WTC11 (cell line): ENCODE measurements around the gene PLXNA2.

ENCODE experiments used
- AFF4 ChIP-seq: sonication (generic); formaldehyde crosslinking; IDR thresholded peaks from 2 replicates; pipeline ENCODE4 v1.8.1; 2023; ENCODE audit warnings: mild to moderate bottlenecking, missing genetic modification reagents, borderline replicate concordance
- CTCF ChIP-seq: fragments of 200-600 bp; IDR thresholded peaks from 2 replicates; pipeline ENCODE4 v1.8.0; 2022; ENCODE audit warnings: antibody characterized with exemption
- GABPB1 ChIP-seq: sonication (generic); formaldehyde crosslinking; IDR thresholded peaks from 2 replicates; pipeline ENCODE4 v1.8.1; 2023; ENCODE audit warnings: mild to moderate bottlenecking, missing genetic modification reagents
- HMGXB4 ChIP-seq: sonication (generic); formaldehyde crosslinking; IDR thresholded peaks from 2 replicates; pipeline ENCODE4 v1.8.1; 2023; ENCODE audit warnings: mild to moderate bottlenecking, moderate library complexity, missing genetic modification reagents
- TCF7 ChIP-seq: sonication (generic); formaldehyde crosslinking; IDR thresholded peaks from 2 replicates; pipeline ENCODE4 v1.8.0; 2022; ENCODE audit warnings: mild to moderate bottlenecking, low read depth, missing genetic modification reagents, moderate library complexity
- USF1 ChIP-seq: sonication (generic); formaldehyde crosslinking; IDR thresholded peaks from 2 replicates; pipeline ENCODE4 v1.8.0; 2022; ENCODE audit warnings: mild to moderate bottlenecking, missing genetic modification reagents
- ZNF138 ChIP-seq: sonication (generic); formaldehyde crosslinking; conservative IDR thresholded peaks from 2 replicates; pipeline ENCODE4 v1.8.1; 2022; ENCODE audit warnings: mild to moderate bottlenecking, moderate library complexity, missing genetic modification reagents
- ZNF232 ChIP-seq: sonication (generic); formaldehyde crosslinking; IDR thresholded peaks from 2 replicates; pipeline ENCODE4 v1.8.0; 2022; ENCODE audit warnings: mild to moderate bottlenecking, missing genetic modification reagents
- TF ChIP-seq, protein P1 (sequence below): sonication (generic); formaldehyde crosslinking; conservative IDR thresholded peaks from 2 replicates; pipeline ENCODE4 v1.8.1; 2022; ENCODE audit warnings: mild to moderate bottlenecking, missing genetic modification reagents

DNA sequence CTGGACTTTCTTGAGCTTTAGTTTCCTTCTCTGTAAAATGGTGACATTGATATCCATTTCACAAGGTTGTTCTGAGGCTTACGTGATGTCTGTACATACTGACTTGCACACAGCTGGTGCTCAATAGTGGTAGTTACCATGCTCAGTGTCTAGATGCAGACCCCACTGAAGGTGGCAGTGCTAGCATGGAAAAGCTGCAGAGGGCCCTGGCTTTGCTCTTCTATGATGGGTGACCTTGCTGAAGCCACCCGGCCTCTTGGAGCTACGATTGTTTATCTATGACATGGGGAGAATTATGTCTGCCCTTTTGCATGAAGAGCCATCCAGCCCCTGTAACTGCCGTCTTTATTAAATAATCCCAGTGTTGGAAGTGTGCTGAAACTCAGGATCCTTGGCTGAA lies 131.8 kb downstream of the PLXNA2 start:
- no peak for TF ChIP-seq AFF4 (CRISPR knock-in tag)
- no peak for TF ChIP-seq CTCF
- TF ChIP-seq HMGXB4, result no peak
- no peak for TF ChIP-seq ZNF138 (CRISPR knock-in tag)
- TF ChIP-seq GABPB1 (CRISPR knock-in tag), result no peak
- TF ChIP-seq ZNF232, result no peak
- no peak for TF ChIP-seq USF1 (CRISPR knock-in tag)
- TF ChIP-seq, protein P1, sequence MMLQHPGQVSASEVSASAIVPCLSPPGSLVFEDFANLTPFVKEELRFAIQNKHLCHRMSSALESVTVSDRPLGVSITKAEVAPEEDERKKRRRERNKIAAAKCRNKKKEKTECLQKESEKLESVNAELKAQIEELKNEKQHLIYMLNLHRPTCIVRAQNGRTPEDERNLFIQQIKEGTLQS (CRISPR knock-in tag), result no peak
- no peak for TF ChIP-seq TCF7 (CRISPR knock-in tag)
